Upper lobe of left lung (tissue), 4 donors: ENCODE results near the gene CAMSAP1.

ENCODE experiments used
- CTCF ChIP-seq, 6 experiments: fragments of 450-650 bp in 4 of 6; fragments of 200-600 bp in 2 of 6; sonication (generic) in 2 of 6; IDR thresholded peaks; one replicate each; pipeline ENCODE4 v1.5.1; 2016 to 2019; ENCODE audit warnings: antibody characterized with exemption in 6 of 6
- POLR2A ChIP-seq, 4 donors: fragments of 450-650 bp; IDR thresholded peaks; one replicate each; pipeline ENCODE4 v1.5.1; 2016 to 2017; ENCODE audit warnings: antibody characterized with exemption in 4 of 4, mild to moderate bottlenecking in 2 of 4

- no peak for TF ChIP-seq CTCF (IDR thresholded peaks at IDR 0.05)
- no peak for TF ChIP-seq POLR2A (IDR thresholded peaks at IDR 0.05)
These were observed 120.0 kb downstream of the CAMSAP1 start for GRCh38 chr9:135787317-135787716.
